Mucosa of rectum (tissue), 2 donors: ENCODE data around the gene CLCNKB.
"Not testable (repeated sequence)": the region's sequence is repeated elsewhere in the genome, so short reads cannot be mapped to it uniquely, and the experiment has no call there.

Experiments
- H3K27ac ChIP-seq, 2 donors: one replicate each; pipeline ENCODE4 v1.7.0; 2013; ENCODE audit warnings: inconsistent platforms in 2 of 2, low read depth in 2 of 2, low read length in 2 of 2
- H3K27me3 ChIP-seq, 2 donors: one replicate each; pipeline ENCODE4 v1.7.0; 2013; ENCODE audit warnings: low read length in 2 of 2; ENCODE audit not compliant: control insufficient read depth in 2 of 2, insufficient read depth in 2 of 2
- H3K36me3 ChIP-seq, 2 donors: one replicate each; pipeline ENCODE4 v1.7.0; 2013; ENCODE audit warnings: low read length in 2 of 2; ENCODE audit not compliant: control insufficient read depth in 2 of 2, insufficient read depth in 2 of 2
- H3K4me1 ChIP-seq, 2 donors: one replicate each; pipeline ENCODE4 v1.7.0; 2013; ENCODE audit warnings: low read length in 2 of 2, mild to moderate bottlenecking in 1 of 2; ENCODE audit not compliant: control insufficient read depth in 2 of 2, insufficient read depth in 2 of 2
- H3K4me3 ChIP-seq, 2 donors: one replicate each; pipeline ENCODE4 v1.7.0; 2013; ENCODE audit warnings: low read length in 2 of 2
- H3K9ac ChIP-seq, 2 donors: one replicate each; pipeline ENCODE4 v1.7.0; 2013; ENCODE audit warnings: low read length in 2 of 2, low read depth in 1 of 2, mild to moderate bottlenecking in 1 of 2
- H3K9me3 ChIP-seq, 2 donors: one replicate each; pipeline ENCODE4 v1.7.0; 2013; ENCODE audit warnings: low read length in 2 of 2; ENCODE audit not compliant: control insufficient read depth in 2 of 2
- donor health status: healthy.
- donor health status: Normal muscosa, but diverticular disease.

The CLCNKB gene

DNA sequence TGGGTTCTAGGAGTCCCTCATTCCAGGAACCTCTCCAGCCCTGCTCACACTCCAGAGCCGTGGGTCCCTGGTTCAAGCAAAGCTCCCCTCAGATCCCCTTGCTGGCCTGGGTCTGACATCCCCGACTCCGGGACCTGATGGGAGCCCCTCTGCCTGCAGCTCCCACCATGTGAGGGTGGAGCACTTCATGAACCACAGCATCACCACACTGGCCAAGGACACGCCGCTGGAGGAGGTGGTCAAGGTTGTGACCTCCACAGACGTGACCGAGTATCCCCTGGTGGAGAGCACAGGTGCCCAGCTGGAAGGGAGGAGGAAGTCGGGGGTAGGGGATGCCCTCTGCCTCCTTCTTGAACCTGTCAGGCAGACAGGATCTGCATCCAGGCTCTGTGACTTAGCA lies 12.0 kb upstream of the CLCNKB start:
- Histone ChIP-seq H3K27ac (no peak overlapping the region), H3K9ac (no peak overlapping the region), H3K36me3 (no peaks in the 10 kb centered on the region), H3K27me3 (peaks cover 0 to 10% of the 10 kb centered on the region in 2 donors), H3K4me1 (no peaks in the 10 kb centered on the region), H3K9me3 (no peaks in the 10 kb centered on the region), H3K4me3 (no peak overlapping the region)

DNA sequence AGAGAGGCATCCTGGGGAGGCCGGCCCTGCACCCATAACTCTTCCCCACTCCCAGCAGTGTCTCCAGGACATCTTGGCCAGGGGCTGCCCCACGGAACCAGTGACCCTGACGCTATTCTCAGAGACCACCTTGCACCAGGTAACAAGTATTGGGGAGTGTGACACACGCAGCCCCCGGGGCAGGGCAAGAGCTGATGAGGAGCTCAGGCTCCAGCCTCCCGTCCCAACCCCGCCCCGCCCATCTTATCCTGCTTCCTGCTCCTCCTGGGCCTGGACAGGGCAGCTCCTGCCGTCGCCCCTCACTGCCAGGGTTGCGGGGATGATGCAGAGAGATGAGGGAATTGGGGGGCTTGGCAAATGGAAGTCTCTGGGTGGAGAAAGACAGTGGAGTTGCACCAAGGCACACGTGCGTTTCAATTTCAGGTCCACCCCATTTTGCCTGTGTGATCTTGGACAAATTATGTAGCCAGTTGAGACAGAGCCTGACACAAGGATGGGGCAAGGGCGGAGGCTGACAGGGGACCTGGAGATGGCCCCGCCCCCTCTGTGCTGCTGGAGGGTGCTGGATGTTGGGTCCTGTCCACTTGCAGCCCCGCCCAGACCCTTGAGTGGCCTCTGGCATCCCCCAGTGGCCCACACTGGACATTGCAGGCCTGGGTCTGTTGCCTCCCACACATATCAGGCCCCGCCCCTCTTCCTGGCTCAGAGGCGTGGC lies 11.0 kb upstream of the CLCNKB start:
- Histone ChIP-seq H3K4me3 (no peak overlapping the region), H3K9ac (no peak overlapping the region), H3K36me3 (no peaks in the 10 kb centered on the region), H3K27ac (no peak overlapping the region), H3K27me3 (peaks cover 0 to 10% of the 10 kb centered on the region in 2 donors), H3K9me3 (no peaks in the 10 kb centered on the region), H3K4me1 (no peaks in the 10 kb centered on the region)

DNA sequence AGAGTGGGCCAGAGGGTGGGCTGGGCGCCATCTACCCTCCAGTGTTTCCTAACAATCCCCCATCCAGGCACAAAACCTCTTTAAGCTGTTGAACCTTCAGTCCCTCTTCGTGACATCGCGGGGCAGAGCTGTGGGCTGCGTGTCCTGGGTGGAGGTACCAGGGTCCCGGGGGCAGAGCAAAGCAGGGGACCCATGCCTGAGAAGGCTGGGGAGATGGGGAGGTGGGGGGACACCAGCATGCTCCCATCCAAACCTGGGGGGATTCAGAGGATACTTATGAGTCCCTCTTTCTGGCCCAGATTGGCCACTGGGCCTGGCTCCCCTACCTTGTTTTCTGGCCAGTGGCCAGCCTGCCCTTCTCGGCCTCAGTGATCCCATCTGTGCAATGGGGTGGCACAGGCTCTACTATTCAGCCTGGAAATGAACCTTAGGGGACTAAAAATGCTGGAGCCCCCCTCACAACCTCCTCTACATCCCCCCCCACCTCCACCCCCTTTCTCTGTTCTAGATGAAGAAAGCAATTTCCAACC lies 10.4 kb upstream of the CLCNKB start:
- not testable (repeated sequence) for H3K36me3 ChIP-seq, H3K4me1 ChIP-seq, H3K9me3 ChIP-seq, H3K9ac ChIP-seq, H3K27ac ChIP-seq, H3K4me3 ChIP-seq, H3K27me3 ChIP-seq

DNA sequence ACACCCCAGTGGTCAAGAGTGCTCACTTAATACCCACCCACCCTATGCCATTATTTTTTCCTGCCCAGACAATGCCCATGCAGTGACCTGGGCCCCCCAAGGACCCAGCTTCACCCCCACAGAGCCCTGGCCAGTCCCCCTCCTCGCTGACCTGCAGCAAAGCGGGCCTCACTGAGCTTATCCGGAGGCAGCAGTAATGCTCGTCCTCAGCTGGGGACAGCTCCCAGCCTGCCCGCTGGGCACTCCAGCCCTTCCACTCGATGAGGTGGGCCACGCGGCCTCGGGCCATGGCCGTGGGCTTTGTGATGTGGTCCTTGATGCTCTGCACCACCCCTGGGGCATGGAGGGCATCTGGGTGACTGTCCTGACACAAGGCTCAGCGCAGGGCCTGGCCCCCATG lies 7.1 kb upstream of the CLCNKB start:
- not testable (repeated sequence) for H3K27ac ChIP-seq, H3K9ac ChIP-seq, H3K36me3 ChIP-seq, H3K4me3 ChIP-seq, H3K27me3 ChIP-seq, H3K4me1 ChIP-seq, H3K9me3 ChIP-seq

DNA sequence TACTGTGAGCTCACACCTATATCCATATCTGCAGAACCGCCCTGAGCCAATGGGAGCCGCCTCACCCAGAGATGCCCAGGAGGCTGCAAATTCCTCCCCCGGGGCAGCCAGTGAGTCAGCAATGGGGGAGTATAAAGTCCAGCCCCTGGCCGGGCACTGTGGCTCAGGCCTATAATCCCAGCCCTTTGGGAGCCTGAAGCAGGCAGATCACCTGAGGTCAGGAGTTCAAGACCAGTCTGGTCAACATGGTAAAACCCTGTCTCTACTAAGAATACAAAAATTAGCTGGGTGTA lies 5.0 kb upstream of the CLCNKB start:
- H3K9ac ChIP-seq: no peak overlapping the region
- H3K9me3 ChIP-seq: no peaks in the 10 kb centered on the region
- no peak overlapping the region for H3K4me3 ChIP-seq
- H3K4me1 ChIP-seq: peaks cover 0 to 4% of the 10 kb centered on the region in 2 donors
- no peak overlapping the region for H3K27ac ChIP-seq
- H3K36me3 ChIP-seq: no peaks in the 10 kb centered on the region
- no peaks in the 10 kb centered on the region for H3K27me3 ChIP-seq

DNA sequence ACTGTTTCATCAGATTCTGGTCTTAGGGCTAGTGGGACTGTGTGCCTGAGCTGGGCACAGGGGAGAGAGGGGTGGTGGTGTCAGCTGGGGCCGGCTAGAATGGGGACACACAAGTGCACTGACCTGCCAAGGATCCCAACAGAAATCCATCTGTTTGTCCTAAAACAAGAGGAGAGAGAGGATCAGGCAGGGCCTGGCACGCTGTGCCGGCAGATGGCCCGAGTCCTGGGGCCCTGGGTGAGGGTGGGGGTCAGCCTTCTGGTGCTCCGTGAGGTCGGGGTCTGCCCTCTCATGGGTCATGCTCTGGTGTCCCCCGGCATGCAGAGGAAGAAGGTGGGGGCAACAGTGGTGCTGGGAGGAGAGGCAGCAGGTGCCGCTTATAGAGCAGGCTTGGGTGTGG lies 3.7 kb upstream of the CLCNKB start:
- H3K36me3 ChIP-seq, H3K4me1 ChIP-seq: not testable (repeated sequence)

DNA sequence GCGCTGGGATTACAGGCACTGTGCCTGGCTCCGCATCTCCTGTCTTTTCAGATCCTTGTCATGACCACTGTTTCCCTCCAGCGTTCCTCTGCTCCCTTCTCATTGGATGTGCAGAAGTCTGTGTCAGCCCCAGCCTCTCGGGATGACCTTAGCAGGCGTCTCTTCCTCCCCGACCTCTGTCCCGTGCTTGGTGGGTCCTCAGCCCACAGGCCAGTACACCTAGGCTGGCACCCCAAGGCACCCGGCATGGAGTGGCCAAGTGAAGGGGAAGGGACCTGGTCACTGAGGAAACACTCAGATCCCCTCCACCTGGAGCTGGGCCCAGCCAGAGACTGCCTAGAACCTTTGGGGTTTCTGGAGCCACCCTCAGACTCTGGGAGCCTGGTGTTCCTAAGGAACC lies 2.4 kb upstream of the CLCNKB start:
- H3K4me1 ChIP-seq: peaks cover 0 to 4% of the 10 kb centered on the region in 2 donors
- H3K4me3 ChIP-seq: no peak overlapping the region
- H3K27ac ChIP-seq: no peak overlapping the region
- no peaks in the 10 kb centered on the region for H3K27me3 ChIP-seq
- H3K36me3 ChIP-seq: no peaks in the 10 kb centered on the region
- no peaks in the 10 kb centered on the region for H3K9me3 ChIP-seq
- H3K9ac ChIP-seq: no peak overlapping the region

More for the DNA sequence above, 3.7 kb upstream of the CLCNKB start:
- not testable (repeated sequence) for H3K9me3 ChIP-seq, H3K27ac ChIP-seq, H3K27me3 ChIP-seq, H3K9ac ChIP-seq, H3K4me3 ChIP-seq

DNA sequence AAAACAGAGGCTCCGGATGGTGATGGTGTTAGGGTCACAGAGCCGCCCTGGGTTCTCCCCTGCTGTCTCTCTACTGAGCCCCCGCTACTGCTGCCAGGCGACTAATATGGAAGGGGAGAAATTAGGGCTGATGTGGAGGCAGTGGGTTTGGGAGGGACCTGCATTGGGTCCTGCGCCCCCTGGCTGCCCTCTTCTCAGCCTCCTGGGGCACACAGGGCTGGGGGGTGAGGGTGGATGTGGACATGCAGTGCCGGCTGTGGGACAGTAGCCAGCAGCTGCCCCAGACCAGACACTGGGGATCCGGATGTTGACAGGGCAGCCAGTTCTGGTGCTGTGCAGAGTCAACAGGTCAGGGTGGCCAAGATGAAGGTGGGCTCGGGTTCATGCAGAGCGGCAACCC lies 1.5 kb upstream of the CLCNKB start:
- H3K4me1 ChIP-seq: peaks cover 0 to 4% of the 10 kb centered on the region in 2 donors
- no peaks in the 10 kb centered on the region for H3K27me3 ChIP-seq
- H3K9ac ChIP-seq: no peak overlapping the region
- no peak overlapping the region for H3K4me3 ChIP-seq
- H3K27ac ChIP-seq: no peak overlapping the region
- H3K9me3 ChIP-seq: no peaks in the 10 kb centered on the region
- no peaks in the 10 kb centered on the region for H3K36me3 ChIP-seq

DNA sequence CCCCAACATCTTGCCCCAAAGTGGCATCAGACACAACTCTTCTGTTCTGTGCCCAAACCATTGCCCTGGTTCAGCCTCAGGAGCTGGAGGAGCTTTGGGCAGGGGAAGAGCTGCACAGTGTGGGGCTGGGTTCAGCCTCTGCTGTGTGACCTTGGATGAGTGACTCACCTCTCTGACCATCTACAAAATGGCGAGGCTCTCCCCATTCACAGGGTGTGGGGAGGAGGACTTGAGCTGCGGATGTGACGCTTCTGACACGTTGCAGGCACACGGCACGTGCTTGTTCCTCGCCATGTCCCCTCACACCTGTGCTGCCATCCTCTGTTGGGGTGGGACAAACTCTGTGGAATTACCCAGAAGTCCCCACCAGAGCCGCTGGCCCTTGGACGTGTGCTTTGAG lies 928 bp upstream of the CLCNKB start:
- H3K27ac ChIP-seq, H3K36me3 ChIP-seq, H3K9me3 ChIP-seq, H3K4me1 ChIP-seq, H3K9ac ChIP-seq, H3K27me3 ChIP-seq, H3K4me3 ChIP-seq: not testable (repeated sequence)

DNA sequence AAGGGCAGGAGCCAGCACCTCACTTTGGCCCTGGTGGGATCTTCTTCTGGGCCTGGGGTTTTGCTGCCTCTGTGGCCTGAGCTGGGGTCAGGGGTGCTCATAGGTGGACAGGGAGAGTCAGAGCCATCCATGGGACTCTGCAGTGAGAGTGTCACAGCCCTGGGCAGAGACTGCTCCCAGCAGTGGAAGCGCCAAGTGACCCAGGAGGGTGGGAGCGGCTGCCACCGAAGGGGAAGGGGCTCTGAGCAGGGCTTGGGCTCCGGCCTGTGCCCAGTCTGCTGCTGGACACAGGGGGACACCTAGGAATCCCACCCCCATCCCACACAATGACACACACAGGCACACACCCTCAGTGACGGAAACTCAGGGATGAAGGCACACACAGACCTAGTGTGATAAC lies 368 bp downstream of the CLCNKB start:
- Histone ChIP-seq H3K9ac (peak overlapping the region in 1 of 2 donors; percentile 37), H3K4me3 (no peak overlapping the region), H3K27me3 (no peaks in the 10 kb centered on the region), H3K9me3 (no peaks in the 10 kb centered on the region), H3K4me1 (peaks cover 0 to 4% of the 10 kb centered on the region in 2 donors), H3K27ac (no peak overlapping the region), H3K36me3 (no peaks in the 10 kb centered on the region)

DNA sequence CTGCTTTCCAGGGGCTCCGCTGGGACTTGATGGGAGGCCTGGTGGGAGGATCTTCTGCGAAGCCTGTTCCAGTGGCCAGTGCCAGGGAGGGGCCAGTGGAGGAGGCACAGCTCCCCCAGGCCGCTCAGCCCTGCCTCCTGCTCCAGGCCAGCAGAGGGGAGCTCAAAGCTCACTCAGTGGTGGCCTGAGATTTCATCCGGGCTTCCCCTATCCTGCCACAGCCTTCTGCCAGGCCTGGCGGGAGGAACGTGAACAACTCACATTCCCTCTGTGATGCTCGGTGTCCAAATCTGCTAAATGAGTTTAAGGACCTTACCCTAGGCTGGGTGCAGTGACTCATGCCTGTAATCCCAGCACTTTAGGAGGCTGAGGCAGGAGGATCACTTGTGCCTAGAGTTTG lies 3.3 kb downstream of the CLCNKB start:
- Histone ChIP-seq H3K36me3 (no peaks in the 10 kb centered on the region), H3K4me1 (peaks cover 0 to 4% of the 10 kb centered on the region in 2 donors), H3K27me3 (no peaks in the 10 kb centered on the region), H3K9me3 (no peaks in the 10 kb centered on the region), H3K27ac (no peak overlapping the region), H3K9ac (no peak overlapping the region), H3K4me3 (no peak overlapping the region)
